A549 (cell line): ENCODE measurements around the gene B3GALT6. TPM values are rescaled to one million over a fixed set of nuclear protein-coding genes. Genes with fewer than 3 reads are reported as not detected.

Source experiments
- ATAC-seq, 2 experiments: fragments of 200-7000 bp in 1 of 2; fragments of >200 bp in 1 of 2; cut with Nextera tagmentation in 1 of 2; cut with Tn5 transposase in 1 of 2; 3 replicates each; pipeline versions ENCODE4 v1.8.0 to v1.9.1; 2018 to 2020; ENCODE audit warnings: mild to moderate bottlenecking in 1 of 2, moderate library complexity in 1 of 2
- CTCF ChIA-PET: fragments of 300-600 bp; sonication (Branson Sonifier 250); formaldehyde crosslinking; extraction: SDS; loops from one replicate; lab custom pipeline; 2021; ENCODE audit warnings: antibody characterized with exemption, inconsistent platforms; lab: Yijun Ruan, JAX
- POLR2A ChIA-PET: fragments of 350-600 bp; formaldehyde crosslinking; extraction: SDS; loops from one replicate; lab custom pipeline; 2021; ENCODE audit warnings: antibody characterized with exemption, inconsistent platforms; lab: Yijun Ruan, JAX
- DNase-seq, 2 experiments: peaks; one replicate each; pipeline versions ENCODE4 v3.0.0 to v3.0.0-alpha.2; 2011 to 2016; ENCODE audit warnings: low read depth in 1 of 2, low spot score in 1 of 2
- FAIRE-seq: peaks from 2 replicates; lab custom pipeline; 2011; peaks lifted over from hg19 to GRCh38; lab: Jason Lieb, UNC
- H3K27ac ChIP-seq, 2 experiments: fragments of >200 bp; sonication (Bioruptor Twin); formaldehyde crosslinking; 3 replicates each; pipeline ENCODE4 v1.5.1; 2016 to 2017
- H3K4me1 ChIP-seq: fragments of >200 bp; sonication (Bioruptor Twin); formaldehyde crosslinking; 3 replicates; pipeline ENCODE4 v1.6.1; 2016
- H3K4me2 ChIP-seq: fragments of >200 bp; sonication (Bioruptor Twin); formaldehyde crosslinking; 3 replicates; pipeline ENCODE4 v1.6.1; 2016
- H3K4me3 ChIP-seq: fragments of >200 bp; sonication (Bioruptor Twin); formaldehyde crosslinking; 3 replicates; pipeline ENCODE4 v1.5.1; 2016
- H3K9me3 ChIP-seq: fragments of >200 bp; sonication (Bioruptor Twin); formaldehyde crosslinking; 3 replicates; pipeline ENCODE4 v1.6.1; 2016
- ATOH8 ChIP-seq: fragments of 250-450 bp; sonication (Bioruptor Pico); IDR thresholded peaks from 2 replicates; pipeline ENCODE4 v1.5.0; 2020; ENCODE audit warnings: low read depth, mild to moderate bottlenecking, moderate library complexity
- CBX2 ChIP-seq: fragments of 200-600 bp; sonication (generic); IDR thresholded peaks from 2 replicates; pipeline ENCODE4 v1.6.1; 2016; ENCODE audit warnings: low read depth, mild to moderate bottlenecking, borderline replicate concordance
- CBX8 ChIP-seq: fragments of 200-600 bp; sonication (generic); IDR thresholded peaks from 2 replicates; pipeline ENCODE4 v1.6.1; 2016
- CEBPB ChIP-seq, 2 experiments: fragments of >200 bp in 1 of 2; sonication (Bioruptor Twin) in 1 of 2; formaldehyde crosslinking in 1 of 2; IDR thresholded peaks; 2 replicates each; pipeline ENCODE4 v1.6.1; 2012 to 2016
- E2F6 ChIP-seq: IDR thresholded peaks from 2 replicates; pipeline ENCODE4 v1.6.1; 2012; ENCODE audit warnings: low read depth, borderline replicate concordance
- EHMT2 ChIP-seq: fragments of 200-600 bp; sonication (generic); IDR thresholded peaks from 2 replicates; pipeline ENCODE4 v1.6.1; 2016; ENCODE audit warnings: antibody characterized with exemption, low read depth, mild to moderate bottlenecking, moderate library complexity
- FOSL2 ChIP-seq, 2 experiments: fragments of 450-650 bp in 1 of 2; fragments of >200 bp in 1 of 2; sonication (Bioruptor Twin) in 1 of 2; formaldehyde crosslinking; IDR thresholded peaks; 2 replicates each; pipeline versions ENCODE4 v1.5.0 to v1.6.1; 2016 to 2020; ENCODE audit warnings: mild to moderate bottlenecking in 1 of 2, moderate library complexity in 1 of 2
- HES2 ChIP-seq: fragments of >200 bp; sonication (Bioruptor Twin); formaldehyde crosslinking; IDR thresholded peaks from 2 replicates; pipeline ENCODE4 v1.6.1; 2016
- HEYL ChIP-seq: fragments of 250-450 bp; sonication (Bioruptor Pico); IDR thresholded peaks from 2 replicates; pipeline ENCODE4 v1.8.0; 2021; ENCODE audit warnings: mild to moderate bottlenecking, moderate library complexity
- HMGXB4 ChIP-seq: fragments of 250-450 bp; sonication (Bioruptor Pico); IDR thresholded peaks from 2 replicates; pipeline ENCODE4 v1.5.0; 2021; ENCODE audit warnings: mild to moderate bottlenecking, moderate library complexity, borderline replicate concordance
- HOXB13 ChIP-seq: fragments of 250-450 bp; sonication (Bioruptor Pico); IDR thresholded peaks from 2 replicates; pipeline ENCODE4 v1.5.0; 2020; ENCODE audit warnings: low read depth, mild to moderate bottlenecking, moderate library complexity
- HOXB5 ChIP-seq: fragments of 250-450 bp; sonication (Bioruptor Pico); IDR thresholded peaks from 2 replicates; pipeline ENCODE4 v1.5.0; 2020; ENCODE audit warnings: mild to moderate bottlenecking, moderate library complexity
- MAZ ChIP-seq: fragments of 150-350 bp; IDR thresholded peaks from 2 replicates; pipeline ENCODE4 v1.6.1; 2014; ENCODE audit warnings: antibody characterized with exemption, low read depth, low read length, borderline replicate concordance
- MYC ChIP-seq: IDR thresholded peaks from 2 replicates; pipeline ENCODE4 v1.6.1; 2012; ENCODE audit warnings: mild to moderate bottlenecking, inconsistent platforms, low read length, improper control_type of control experiment, borderline replicate concordance
- NPAS2 ChIP-seq: fragments of 250-450 bp; sonication (Bioruptor Pico); IDR thresholded peaks from 2 replicates; pipeline ENCODE4 v1.8.0; 2022; ENCODE audit warnings: mild to moderate bottlenecking, moderate library complexity, borderline replicate concordance
- NR3C1 ChIP-seq: fragments of >200 bp; sonication (Bioruptor Twin); formaldehyde crosslinking; IDR thresholded peaks from 3 replicates; pipeline ENCODE4 v1.6.1; 2017
- POLR2A ChIP-seq: IDR thresholded peaks from 2 replicates; pipeline ENCODE4 v1.6.1; 2012; ENCODE audit warnings: mild to moderate bottlenecking, low read length
- POLR2AphosphoS2 ChIP-seq: conservative IDR thresholded peaks from 2 replicates; pipeline ENCODE4 v1.6.1; 2012; ENCODE audit warnings: low read length, improper control_type of control experiment, inconsistent platforms
- RARB ChIP-seq: fragments of 250-450 bp; sonication (Bioruptor Pico); IDR thresholded peaks from 2 replicates; pipeline ENCODE4 v1.8.0; 2021; ENCODE audit warnings: mild to moderate bottlenecking, moderate library complexity
- RFX5 ChIP-seq: fragments of 450-650 bp; IDR thresholded peaks from 2 replicates; pipeline ENCODE4 v1.7.1; 2014; ENCODE audit warnings: antibody characterized with exemption, mild to moderate bottlenecking, moderate library complexity
- SMC3 ChIP-seq: fragments of >200 bp; sonication (Bioruptor Twin); formaldehyde crosslinking; IDR thresholded peaks from 3 replicates; pipeline ENCODE4 v1.6.1; 2018; ENCODE audit warnings: inconsistent platforms
- SREBF2 ChIP-seq: fragments of 450-650 bp; IDR thresholded peaks from 2 replicates; pipeline ENCODE4 v1.6.1; 2014; ENCODE audit warnings: mild to moderate bottlenecking, moderate library complexity
- TP53 ChIP-seq: fragments of 250-450 bp; sonication (Bioruptor Pico); IDR thresholded peaks from 2 replicates; pipeline ENCODE4 v1.5.0; 2021; ENCODE audit warnings: mild to moderate bottlenecking, moderate library complexity
- WGBS: methylation state at CpG from one replicate; pipeline ENCODE4 v1.1.6; 2017; ENCODE audit errors: missing lambda C conversion rate; 5-methylcytosine and 5-hydroxymethylcytosine counted together
- polyA plus RNA-seq, 4 experiments: library from polyadenylated mRNA; depleted of rRNA in 3 of 4; stranded (reverse); fragments of >200 nt; fragmentation: RNase III in 1 of 4; extraction: RNeasy Plus Mini Kit Qiagen cat#74134 plus additional on column Dnase treatment in 1 of 4; gene quantifications; 2 replicates in 3 of 4; 3 replicates in 1 of 4; pipeline ENCODE4 v1.2.3, GENCODE V29; 2011 to 2017

B3GALT6 gene
- polyA plus RNA-seq, 2 of the 4 experiments (the other 2 are of a cell fraction) = 12.5 to 12.9 TPM

GRCh38 chr1:1236945-1237873, 5.2 kb downstream of the B3GALT6 start (continued):
- no peak for TF ChIP-seq NPAS2 (CRISPR knock-in tag)
- no peak for TF ChIP-seq EHMT2
- no peak for TF ChIP-seq MYC
- no peak for TF ChIP-seq MAZ
- TF ChIP-seq HES2 = no peak
- no peak for TF ChIP-seq HEYL (CRISPR knock-in tag)
- TF ChIP-seq, all 56 proteins: peak for 0

GRCh38 chr1:1237874-1238701, 6.1 kb downstream of the B3GALT6 start:
- no peak for FAIRE-seq
- CTCF ChIA-PET = interaction anchor here (0.6 to 9.4 kb wide), 4 partner anchors 12 to 116 kb away, joined by 3 to 46 read pairs (median 3); no protein-coding TSS in a partner anchor
- Histone ChIP-seq H3K4me2 (no peak overlapping the region), H3K27ac (peak overlapping the region in 1 of 2 experiments; percentile 55; a peak in 1 of 6 replicates), H3K4me1 (peaks cover 30% of the 10 kb centered on the region), H3K4me3 (no peak overlapping the region), H3K9me3 (no peaks in the 10 kb centered on the region)
- DNase-seq = no peak
- peak in 1 of 2 experiments; percentile 13; a peak in 3 of 6 replicates for ATAC-seq
- TF ChIP-seq SMC3 (no peak), HOXB5 (CRISPR knock-in tag) (no peak), CBX2 (no peak), ATOH8 (CRISPR knock-in tag) (no peak), RFX5 (no peak), POLR2A (0 out of 2 replicates have a peak, but pooled peaks have one; percentile 2), CEBPB (IDR thresholded peaks at IDR 0.05) (no peak), E2F6 (no peak)
- 75% methylated on average over 13 of the region's 48 CpGs for WGBS
- POLR2A ChIA-PET = interaction anchor here (0.9 kb wide), 1 partner anchor 23 kb away, joined by 4 read pairs; no protein-coding TSS in a partner anchor

- ATAC-seq (no peak), DNase-seq (no peak)
- Histone ChIP-seq H3K27ac (no peak overlapping the region), H3K4me2 (no peak overlapping the region)
- WGBS = 81% methylated on average over 4 of the region's 19 CpGs
- CTCF ChIA-PET = interaction anchor here (0.6 to 9.4 kb wide), 5 partner anchors 33 to 254 kb away, joined by 3 to 46 read pairs (median 3); no protein-coding TSS in a partner anchor
- no peak for TF ChIP-seq HMGXB4 (CRISPR knock-in tag)
- no peak for TF ChIP-seq HOXB13 (CRISPR knock-in tag)
- no peak for TF ChIP-seq POLR2AphosphoS2
- no peak for TF ChIP-seq RARB (CRISPR knock-in tag)
- no peak for TF ChIP-seq SMC3
- no peak for TF ChIP-seq NR3C1
- TF ChIP-seq CBX8 = no peak
- no peak for TF ChIP-seq TP53 (CRISPR knock-in tag)
- TF ChIP-seq FOSL2 (IDR thresholded peaks at IDR 0.05) = no peak
- TF ChIP-seq FOSL2 (CRISPR knock-in tag; IDR thresholded peaks at IDR 0.05) = no peak
- no peak for TF ChIP-seq HOXB5 (CRISPR knock-in tag)
- TF ChIP-seq POLR2A = no peak
- TF ChIP-seq SREBF2 = no peak
- TF ChIP-seq CEBPB (IDR thresholded peaks at IDR 0.05) = no peak
- TF ChIP-seq, all 56 proteins: peak for 0
- Histone ChIP-seq H3K9me3 (no peaks in the 10 kb centered on the region), H3K4me1 (peaks cover 27% of the 10 kb centered on the region), H3K4me3 (no peak overlapping the region)
- POLR2A ChIA-PET = interaction anchor here (0.9 kb wide), 1 partner anchor 22 kb away, joined by 4 read pairs; no protein-coding TSS in a partner anchor
- FAIRE-seq = no peak
Observed at GRCh38 chr1:1238702-1239178, 6.7 kb downstream of the B3GALT6 start.
